T1000 (cell line): Measurements from ENCODE around the gene FLNC.

Experiments used
- DNase-seq: peaks from one replicate; lab custom pipeline; 2025; ENCODE audit warnings: mixed read lengths; lab: John Stamatoyannopoulos, UW

Gene FLNC

GRCh38 chr7:128893251-128894100 lies 63.3 kb downstream of the FLNC start:
- DNase-seq = no peak

- no peak for DNase-seq
Measured at GRCh38 chr7:128894101-128894440, 63.9 kb downstream of the FLNC start.

GRCh38 chr7:128895320-128895719 lies 65.1 kb downstream of the FLNC start:
- no peak for DNase-seq

GRCh38 chr7:128899392-128899791 lies 69.2 kb downstream of the FLNC start:
- DNase-seq = no peak

- DNase-seq = no peak
Measured at GRCh38 chr7:128900237-128900636, 70.0 kb downstream of the FLNC start.

GRCh38 chr7:128902761-128903585 lies 72.8 kb downstream of the FLNC start:
- no peak for DNase-seq

- DNase-seq = no peak
Measured at GRCh38 chr7:128903621-128904361, 73.6 kb downstream of the FLNC start.

- no peak for DNase-seq
Measured at GRCh38 chr7:128904381-128905197, 74.4 kb downstream of the FLNC start.

GRCh38 chr7:128906001-128906765 lies 76.0 kb downstream of the FLNC start:
- DNase-seq = no peak

- no peak for DNase-seq
Measured at GRCh38 chr7:128906766-128907559, 76.8 kb downstream of the FLNC start.
